Mucosa of gallbladder (tissue), 1 donor: ENCODE data around the gene BPIFB2. TPM values are rescaled to one million over a fixed set of nuclear protein-coding genes. Genes with fewer than 3 reads are reported as not detected.

Source experiments
- DNase-seq: peaks from one replicate; pipeline ENCODE4 v3.0.0-alpha.2; 2020; ENCODE audit warnings: low spot score
- total RNA-seq: library from RNA; stranded (reverse); gene quantifications from one replicate; pipeline ENCODE4 v1.2.1, GENCODE V29; 2021
- donor health status: DM: no; HTN: no; CAD: no.

The BPIFB2 gene
- total RNA-seq, 1 donor from 2014 or later: 0.17 TPM

DNA sequence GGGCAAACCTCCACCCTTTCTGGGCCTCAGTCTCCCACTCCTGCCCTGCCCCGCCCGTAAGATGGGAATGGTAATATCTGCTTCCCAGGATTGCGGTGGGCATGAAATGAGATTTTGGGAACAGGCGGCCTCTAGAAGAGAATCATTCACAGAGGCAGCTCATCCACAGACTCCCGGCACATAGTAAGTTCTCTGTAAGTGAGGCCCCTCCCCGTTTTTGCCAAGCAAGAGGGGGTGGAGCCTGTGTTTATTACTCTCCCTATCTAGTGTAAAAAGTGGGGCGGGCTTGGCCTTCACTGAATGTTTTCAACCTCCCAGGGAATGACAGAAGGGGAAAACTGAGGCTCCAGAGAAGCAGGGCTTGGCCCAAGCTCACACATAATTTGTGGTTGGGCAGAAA lies 23.3 kb upstream of the BPIFB2 start:
- no peak for DNase-seq

DNA sequence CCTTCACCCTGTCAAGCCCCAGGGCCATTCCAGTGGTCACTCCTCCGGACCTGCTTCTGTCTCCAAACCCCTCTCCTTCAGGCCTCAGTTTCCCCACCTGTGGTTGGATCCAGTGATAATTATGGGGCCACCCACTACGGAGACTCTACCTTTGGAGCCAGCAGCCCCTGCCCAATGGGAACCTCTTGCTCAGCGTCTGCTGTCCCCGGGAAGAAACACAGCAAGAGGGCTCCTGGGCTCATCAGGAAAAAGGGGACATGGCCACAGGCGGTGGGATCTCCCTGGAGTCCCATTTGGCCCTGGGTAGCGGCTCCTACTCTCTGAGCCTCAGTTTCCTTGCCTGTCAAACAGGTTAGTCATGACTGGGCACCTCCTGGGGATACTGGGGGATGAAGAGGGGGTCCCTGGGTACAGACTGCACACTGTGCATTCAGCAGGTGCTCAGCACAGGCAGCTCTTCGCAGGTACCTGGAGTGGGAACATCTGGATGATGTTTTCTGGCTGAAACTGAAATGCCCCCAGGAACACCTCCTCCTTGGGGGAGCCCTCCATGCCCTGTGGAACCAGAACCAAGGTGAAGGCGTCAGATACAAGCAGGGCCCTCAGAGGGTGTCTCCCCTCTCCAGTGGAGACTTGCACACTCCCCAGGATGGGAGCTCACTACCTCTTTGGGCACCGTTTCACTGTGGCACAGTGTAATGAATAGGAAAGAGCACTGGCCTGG lies 22.7 kb upstream of the BPIFB2 start:
- DNase-seq: no peak

DNA sequence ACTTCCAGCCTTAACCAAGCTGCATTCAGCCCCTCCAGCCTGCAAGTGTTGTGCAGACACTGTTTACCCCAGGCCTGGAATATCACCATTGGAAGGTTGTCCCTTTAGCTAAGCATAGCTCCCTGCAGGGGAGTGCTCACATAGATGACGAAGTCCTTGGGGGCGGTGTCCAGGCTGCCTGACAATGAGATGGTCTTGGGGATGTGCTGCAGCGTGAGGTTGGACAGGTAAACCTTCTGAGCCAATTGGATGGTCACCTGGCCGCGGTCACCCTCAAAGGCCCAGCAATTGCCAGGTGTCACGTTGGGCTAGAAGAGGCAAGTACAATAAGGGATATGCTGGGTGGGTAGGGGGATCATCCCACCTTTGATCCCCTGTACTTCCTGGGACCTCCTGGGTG lies 21.9 kb upstream of the BPIFB2 start:
- no peak for DNase-seq

DNA sequence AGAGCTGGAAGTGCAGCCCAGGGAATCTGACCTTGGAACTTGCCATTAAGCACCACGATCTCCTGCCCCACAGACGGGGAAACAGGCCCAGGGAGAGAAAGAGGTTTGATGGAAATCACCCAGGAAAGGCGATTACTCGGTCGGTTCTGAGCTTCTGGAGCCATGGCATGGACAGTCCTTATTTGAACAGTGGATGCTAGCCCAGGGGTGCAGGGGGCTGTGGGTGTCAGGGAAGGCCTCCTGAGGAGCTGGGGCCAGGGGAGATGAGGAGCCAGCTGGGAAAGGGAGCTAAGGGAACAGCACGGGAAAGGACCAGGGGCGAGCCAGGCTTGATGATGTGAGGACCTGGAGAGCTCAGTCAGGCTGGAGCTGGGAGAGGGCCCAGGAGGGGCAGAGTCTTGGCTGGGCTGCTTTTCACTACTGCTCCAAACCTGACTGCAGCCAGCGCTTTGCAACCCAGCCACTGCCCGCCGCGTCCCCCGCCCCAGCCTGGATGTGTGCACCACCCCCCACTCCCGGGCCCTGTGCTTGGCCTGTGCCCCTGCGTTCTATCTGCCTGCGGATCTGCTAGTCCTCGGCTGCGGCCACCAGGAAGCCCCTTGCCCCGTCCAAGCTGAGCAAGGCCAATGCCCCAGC lies 21.1 kb upstream of the BPIFB2 start:
- no peak for DNase-seq

DNA sequence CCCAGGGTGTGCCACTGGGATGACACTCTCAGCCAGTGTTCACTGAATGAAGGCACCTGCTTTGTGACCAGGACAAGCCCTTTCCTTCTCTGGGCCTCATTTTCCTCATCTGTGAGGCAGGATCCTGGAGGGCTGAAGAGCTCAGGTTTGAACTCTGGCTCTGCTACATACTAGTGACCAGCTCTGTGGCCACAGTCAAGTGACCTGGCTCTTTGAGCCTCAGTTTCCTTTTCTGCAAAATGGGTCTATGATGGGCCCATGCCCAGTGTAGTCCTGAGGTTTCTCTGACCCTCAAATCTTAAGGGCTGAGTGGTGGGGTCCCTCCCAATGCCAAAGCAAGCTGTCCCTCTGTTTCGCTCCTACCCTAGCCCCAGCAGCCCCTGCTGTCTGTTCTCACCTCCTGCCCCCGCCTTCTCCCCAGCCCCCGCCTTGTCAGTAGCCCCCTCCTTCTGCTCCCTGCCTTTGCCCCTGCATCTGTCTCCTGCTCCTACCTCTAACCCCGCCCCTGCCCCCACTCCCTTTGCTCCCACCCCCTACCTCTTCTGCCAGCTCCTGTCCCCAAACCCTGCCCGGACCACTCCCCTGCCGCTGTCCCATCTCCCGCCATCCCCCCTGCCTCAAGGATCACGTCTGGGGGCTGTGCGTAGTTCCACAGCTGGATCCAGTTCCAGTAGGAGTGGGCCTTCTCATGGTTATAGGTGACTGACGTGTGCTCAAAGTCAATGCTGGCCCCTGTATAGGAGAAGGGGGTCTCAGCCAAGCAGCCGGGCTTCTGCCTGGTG lies 20.3 kb upstream of the BPIFB2 start:
- DNase-seq: no peak

DNA sequence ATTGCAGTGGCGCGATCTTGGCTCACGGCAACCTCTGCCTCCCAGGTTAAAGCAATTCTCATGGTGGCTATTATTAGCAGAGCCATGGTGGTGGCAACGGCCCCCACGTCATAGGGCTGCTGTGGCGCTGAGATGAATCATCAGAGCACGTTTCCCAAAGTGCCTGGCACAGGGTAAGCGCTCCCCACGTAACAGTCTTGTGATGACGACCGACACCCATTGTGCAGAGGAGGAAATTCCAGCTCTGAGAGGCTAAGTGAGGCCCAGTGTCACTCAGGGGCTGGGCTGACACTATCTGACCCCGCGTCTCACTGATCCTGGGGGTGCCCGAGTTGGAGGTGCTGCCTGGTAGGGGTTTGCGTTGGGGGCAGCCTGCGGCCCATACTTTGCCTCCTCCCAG lies 19.5 kb upstream of the BPIFB2 start:
- no peak for DNase-seq

DNA sequence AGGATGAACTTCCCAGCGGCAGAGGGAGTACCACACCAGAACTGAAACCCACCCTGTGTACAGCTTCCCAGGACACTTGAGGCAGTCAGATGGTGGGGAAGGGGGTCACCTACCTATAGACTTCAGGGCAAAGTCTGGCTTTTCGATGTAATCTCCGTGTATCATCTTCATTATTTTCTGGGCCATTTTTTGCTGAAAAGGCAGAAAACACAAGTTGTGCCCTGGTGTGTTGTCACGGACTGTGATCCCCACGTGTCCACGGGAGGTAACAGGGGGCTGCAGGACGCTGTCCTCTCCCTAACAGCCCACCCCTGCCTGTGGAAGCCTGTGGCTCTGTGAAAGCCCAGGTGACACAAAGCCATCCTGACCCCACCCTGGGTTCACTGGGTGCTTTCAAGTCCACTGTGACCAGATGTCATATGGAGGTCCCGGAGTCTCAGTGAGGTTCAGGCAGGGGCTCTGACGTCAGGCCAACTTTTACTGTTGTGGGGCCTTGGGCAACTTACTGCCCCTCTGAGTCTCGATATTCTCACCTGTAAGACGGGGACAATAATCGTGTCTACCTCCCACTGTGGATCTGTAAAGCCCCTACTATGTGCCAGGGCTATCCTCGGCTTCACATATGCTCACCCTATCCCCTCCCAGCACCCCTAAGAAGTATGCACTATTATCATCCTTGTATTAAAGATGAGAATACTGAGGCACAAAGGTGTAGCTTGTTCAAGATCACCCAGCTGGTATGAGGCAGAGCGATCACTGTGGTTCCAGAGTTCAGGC lies 17.8 kb upstream of the BPIFB2 start:
- no peak for DNase-seq

DNA sequence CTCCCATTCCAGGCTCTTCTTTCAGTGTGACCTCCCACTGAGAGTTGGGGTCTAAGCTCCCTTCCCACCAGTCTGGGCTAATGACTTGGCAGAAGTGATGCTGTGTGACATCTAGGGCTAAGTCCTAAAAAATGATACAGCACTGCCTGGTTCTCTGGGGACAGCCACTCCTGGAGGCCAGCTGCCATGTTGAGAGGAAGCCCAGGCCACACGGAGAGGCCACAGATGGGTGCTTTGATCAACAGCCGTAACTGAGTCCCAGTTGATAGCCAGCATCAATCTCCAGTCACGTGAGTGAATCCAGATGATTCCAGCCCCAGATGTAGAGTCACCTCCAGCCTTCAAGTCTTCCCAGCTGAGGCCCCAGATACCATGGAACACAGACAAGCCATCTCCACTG lies 17.1 kb upstream of the BPIFB2 start:
- no peak for DNase-seq

DNA sequence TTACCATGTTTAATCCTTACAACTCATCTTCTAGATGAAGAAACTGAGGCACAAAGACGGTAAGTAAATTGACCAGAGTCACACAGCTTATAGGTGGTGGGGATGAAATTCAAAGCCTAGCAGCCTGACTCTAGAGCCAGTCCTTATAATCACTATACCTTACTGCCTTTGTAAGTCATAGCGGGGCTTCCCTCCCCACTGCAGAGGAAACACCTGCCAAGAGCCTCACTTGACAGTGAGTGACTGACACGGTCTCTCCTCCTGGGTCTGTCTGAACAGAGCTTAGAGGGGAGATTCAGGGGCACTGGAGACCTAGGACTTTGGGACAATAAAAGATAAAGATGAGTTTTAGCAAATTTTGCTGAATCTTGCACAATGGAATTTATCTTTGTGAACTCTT lies 16.1 kb upstream of the BPIFB2 start:
- no peak for DNase-seq

DNA sequence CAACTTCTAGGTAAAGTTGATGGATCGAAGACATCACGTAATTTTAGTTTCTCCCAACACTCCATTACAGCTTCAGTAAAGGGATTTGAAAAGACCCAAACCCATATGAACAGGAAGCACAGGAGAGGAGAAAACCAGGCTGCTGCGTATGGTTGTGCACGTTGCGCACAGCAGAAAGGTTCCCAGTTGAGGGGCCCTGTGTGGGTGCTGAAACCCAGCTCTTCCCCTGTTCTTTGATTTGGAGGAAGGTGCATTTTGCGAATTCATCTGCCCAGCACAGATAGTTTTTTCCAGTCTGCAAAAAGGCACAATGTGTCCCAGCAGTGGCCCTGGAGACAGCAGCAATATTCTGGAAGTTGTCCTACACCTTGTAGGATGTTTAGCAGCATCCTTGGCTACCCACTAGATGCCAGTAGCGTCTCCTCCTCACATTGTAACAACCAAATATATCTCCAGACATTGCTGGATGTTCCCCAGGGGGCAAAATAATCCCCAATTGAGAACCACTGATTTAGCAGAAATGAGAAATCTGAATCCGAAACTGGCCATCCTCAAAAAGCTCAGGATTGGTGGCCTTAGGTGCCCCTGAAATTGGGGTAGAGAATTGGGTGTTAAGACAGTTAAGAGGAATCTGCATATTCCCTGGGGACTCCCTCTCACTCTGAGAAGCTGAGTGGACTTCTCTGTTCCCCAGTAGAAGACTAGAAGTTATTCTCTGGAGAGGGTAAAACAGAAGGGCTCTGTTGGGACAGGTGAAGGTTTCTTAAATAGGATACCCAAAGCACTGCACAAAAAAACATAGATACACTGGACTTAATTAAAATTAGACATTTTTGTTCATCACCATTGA lies 15.5 kb upstream of the BPIFB2 start:
- DNase-seq: no peak

DNA sequence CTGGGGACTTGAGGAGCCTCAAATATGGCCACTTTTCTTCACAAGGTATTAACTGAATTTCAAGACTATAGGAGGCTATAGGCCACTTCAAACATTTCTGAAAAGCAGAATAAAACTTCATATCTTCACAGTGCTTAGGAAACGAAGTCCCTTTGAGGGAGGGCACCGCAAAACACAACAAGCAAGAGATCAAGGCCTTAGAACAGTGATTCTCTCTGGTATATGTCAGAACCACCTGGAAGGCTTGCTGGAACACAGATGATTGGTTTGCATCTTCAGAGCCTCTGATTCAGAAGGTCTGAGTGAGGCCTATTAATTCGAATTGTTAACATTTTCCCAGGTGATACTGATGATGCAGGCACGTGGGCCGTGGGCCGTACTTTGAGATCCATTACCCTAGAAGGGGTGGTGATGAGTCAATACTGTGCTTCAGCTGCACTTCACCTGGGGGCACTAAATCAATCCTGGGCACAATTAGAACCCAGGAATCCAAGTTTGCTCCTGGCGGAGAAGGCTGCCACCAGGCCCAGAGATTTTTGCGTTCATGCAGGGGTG lies 13.9 kb upstream of the BPIFB2 start:
- no peak for DNase-seq

DNA sequence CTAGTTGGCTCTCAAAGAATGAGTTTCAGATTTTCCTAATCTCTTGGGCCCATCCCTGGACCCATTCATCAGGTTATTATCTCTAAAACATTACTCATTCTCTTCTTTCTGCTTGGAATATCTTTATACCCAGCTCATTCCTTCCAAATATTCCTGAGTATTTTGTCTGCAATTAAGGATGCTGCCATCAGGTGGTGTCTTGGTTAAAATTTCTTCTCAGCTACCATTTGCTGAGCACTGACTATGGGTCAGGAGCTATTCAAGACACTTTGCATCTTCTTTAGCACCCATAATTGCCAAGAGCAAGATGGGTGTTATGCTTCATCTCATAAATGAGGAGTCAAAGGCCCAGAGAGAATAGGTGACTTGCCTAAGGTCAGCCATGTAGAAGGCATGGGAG lies 11.7 kb upstream of the BPIFB2 start:
- DNase-seq: no peak

DNA sequence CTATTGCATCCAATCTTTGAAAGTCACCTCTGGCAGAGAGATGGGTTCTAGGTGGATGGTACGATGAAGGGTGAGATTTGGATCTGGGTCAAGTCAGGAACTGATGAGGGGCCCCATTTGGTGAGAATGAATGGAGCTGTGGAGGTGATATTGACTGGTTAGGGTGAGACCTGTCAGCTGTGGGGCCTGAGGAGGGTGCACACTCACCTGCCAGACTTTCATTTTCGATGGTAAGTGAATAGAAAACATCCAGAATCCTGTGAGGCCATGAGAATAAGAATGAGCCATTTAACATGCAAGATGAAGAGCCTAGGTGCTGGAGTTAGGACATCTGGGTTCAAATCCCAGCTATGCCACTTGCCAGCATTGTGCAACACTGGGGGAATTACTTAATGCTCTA lies 10.1 kb upstream of the BPIFB2 start:
- no peak for DNase-seq

DNA sequence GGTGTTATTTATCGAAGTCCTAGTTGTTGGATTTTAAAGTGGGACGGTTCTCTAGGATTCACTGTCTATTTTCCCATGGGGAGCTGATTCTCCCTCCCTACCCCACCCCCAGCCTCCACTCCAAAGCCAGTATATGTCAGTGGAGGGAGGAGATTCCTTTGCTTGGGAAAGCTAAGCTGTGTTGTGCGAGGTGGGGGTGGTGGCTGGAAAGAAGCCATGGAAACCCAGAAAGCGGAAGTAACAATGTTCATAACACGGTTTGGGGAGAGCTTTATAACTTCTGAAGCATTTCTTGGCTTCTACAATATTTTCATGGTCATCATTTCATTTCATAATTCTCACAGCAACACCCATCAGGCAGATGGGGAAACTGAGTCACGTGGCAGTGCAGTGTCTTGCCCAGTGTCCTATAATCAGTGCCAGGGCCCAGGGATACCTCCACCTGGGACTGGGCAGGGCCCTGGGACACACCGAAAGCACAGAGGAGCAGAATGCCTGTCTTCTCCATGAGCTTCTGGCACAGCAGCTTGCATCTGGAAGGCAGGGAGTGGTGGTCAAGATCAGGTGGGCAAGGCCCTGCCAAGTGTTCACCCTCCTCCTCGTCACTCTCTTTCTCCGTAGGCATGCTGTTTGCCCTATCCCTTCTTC lies 7.8 kb upstream of the BPIFB2 start:
- no peak for DNase-seq

DNA sequence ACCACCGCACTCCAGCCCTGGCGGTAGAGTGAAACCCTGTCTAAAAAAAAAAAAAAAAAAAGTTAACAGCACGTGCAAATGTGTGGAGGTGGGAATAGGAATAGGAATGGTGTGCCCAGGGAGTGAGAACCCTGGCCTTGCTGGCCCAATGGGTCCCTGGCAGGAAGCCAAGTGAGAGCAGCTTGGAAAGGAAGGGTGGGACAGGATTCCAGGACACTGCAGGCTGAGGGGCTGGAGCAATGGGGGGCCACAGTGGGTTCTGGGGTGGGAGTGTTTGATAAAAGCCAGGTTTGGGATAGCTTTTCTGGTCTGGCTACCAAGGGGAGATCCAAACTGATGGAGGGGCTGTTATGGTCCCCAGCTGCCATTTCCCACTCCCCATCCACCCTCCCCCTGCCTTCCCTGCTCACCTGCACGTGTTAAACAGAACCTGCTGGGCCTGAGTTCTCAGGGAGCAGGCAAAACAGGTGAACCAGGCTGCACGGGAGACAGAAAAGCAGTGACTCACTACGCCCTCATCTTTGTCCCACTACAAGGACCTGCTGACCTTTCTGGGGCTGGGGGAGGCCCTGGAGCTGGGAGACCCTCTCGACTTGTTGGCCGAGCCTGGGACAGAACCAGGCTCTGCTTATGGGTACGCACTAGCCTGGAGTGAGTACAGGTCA lies 6.6 kb upstream of the BPIFB2 start:
- no peak for DNase-seq

DNA sequence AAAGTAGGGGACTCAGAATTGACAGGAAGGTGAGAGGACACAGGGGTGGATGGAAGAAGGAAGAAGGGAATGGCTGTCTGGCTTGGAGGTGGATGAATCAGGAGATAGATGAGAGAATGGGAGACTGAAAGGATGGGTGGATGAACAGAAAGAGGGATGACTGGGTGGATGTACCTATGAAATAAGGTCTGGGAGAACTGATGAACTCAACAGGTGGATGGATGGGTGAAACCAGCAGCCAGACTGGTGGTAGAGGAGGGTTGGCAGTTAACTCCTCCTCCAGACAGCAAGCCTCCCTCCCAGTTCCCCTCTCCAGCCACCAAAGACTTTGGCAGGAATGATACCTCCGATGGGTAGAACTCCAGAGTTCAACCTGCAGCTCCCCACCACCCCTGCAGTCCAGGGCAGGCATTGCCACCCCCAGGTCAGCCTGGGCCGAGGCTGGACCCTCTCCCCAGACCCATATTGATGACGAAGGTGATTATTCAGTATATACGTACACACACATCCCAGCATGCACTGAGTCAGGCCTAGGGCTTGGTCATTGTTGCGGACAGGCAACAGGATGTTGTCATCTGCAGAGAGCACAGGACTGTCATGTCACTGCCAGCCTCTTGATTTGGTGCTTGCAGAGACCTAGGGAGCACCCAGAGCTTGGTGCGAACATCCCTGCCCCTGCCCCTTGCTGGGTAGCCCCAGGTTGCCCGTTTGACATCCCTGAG lies 5.3 kb upstream of the BPIFB2 start:
- DNase-seq: no peak

DNA sequence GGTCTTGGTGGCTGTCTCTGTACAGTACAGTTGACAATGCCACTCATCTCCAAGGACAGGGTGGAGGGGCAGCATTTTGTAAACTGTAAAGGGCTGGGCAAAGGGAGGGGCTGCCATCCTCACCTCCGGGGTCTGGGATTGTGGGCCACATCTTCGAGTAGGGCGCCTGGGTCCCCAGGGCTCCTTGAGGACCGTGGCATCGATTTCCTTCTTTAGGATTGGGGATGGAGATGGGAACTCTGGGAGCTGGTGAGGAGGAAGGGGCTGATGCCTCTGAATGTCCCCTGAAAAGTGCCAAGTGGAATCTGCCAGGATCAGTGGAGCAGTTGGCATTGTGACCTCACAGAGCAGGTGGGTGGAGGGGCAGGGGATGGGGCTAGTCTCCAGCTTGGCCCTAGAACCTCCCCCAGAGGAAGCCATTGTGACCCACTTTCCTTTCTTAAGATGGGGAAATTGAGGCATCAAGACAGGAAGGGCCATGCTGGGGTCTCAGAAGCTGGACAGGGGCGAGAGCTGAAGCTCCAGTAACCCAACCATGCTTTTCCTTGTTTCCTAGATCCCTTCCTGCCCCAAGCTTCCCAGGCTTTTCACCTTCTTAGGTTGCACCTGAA lies 3.3 kb upstream of the BPIFB2 start, which contains the start of gene SUN5:
Gene SUN5 (minus strand): TSS at position 293 of the 611 bp plus-strand sequence. CDS start 93 bp downstream, at position 200.
- DNase-seq: no peak

DNA sequence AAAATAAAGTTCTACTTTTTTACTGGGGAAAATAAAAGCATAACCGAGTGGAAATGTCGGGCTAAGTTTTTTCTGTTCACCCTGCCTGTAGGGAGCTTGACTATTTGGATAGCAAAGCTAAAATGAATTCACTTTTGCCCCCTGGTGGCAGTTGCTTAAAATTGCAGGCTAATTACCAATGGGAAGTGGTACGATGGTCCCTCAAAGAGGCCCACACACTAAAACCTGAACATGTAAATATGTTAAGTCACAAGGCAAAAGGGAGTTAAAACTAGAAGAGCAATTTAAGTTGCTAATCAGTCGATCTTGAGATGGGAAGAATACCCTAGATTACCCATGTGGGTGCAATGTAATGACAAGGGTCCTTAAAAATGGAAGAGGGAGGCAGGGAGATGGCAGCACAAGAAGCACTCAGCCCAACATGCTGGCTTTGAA lies 2.4 kb upstream of the BPIFB2 start:
- no peak for DNase-seq
